Stimulated activated effector memory CD8-positive, alpha-beta T cell treated with anti-CD3 and anti-CD28 coated beads, Interleukin-12 subunit alpha, Interleukin-12 subunit beta, amount 100 ng/mL, for 72 hours (primary cell): ENCODE measurements around the gene RGL4.

Experiments
- ATAC-seq: fragments of 150-1000 bp; cut with Tn5 transposase; 2 replicates; pipeline ENCODE4 v1.10.0; 2021
- DNase-seq, 2 donors: peaks; one replicate each; pipeline ENCODE4 v3.0.0; 2021 to 2022; ENCODE audit warnings: low spot score in 2 of 2
- H3K27ac Mint-ChIP-seq: one replicate; pipeline ENCODE4 v1.8.0; 2022; ENCODE audit warnings: mild to moderate bottlenecking, mixed read lengths
- H3K36me3 Mint-ChIP-seq: one replicate; pipeline ENCODE4 v1.8.0; 2022; ENCODE audit warnings: mild to moderate bottlenecking, mixed read lengths
- H3K4me1 Mint-ChIP-seq: one replicate; pipeline ENCODE4 v1.8.0; 2022; ENCODE audit warnings: mixed read lengths
- H3K4me3 Mint-ChIP-seq: one replicate; pipeline ENCODE4 v1.8.0; 2022; ENCODE audit warnings: mild to moderate bottlenecking, mixed read lengths
- H3K9me3 Mint-ChIP-seq: one replicate; pipeline ENCODE4 v1.8.0; 2022; ENCODE audit warnings: mixed read lengths

RGL4 gene

DNA sequence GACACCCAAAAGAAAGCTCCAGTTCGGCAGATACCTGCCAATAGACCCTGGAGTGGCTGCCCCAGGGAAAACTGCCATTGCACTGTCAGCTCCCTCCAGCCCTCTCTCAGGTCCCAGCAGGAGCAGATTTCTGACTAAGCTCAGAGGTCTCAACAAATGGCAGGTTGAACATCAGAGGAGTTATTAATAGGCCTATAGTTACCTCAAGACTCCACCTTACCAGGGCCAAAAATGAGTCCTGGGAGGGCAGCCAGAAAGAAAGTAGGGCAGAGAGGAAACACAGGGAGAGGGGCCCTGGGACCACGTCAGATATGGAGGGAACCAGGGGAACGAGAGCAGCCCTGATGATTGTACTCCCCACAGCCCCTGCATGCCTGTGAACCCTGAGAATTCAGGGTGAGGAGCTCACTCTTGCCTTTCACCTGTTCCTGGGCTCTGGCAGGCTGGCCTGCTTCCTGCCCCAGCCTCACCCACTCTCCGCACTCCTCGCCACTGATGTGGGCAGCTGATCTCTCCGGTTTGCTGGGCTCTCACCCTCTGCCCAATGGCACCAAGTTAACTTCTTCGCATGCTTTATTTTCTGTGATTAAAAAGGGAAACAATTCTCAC is 4.3 kb upstream of the RGL4 start:
- no peak for DNase-seq
- Mint-ChIP-seq H3K4me3 (no peak overlapping the region), H3K36me3 (peaks cover 11% of the 10 kb centered on the region), H3K9me3 (no peaks in the 10 kb centered on the region), H3K27ac (peak overlapping the region; percentile 81), H3K4me1 (no peaks in the 10 kb centered on the region)
- ATAC-seq, result no peak

DNA sequence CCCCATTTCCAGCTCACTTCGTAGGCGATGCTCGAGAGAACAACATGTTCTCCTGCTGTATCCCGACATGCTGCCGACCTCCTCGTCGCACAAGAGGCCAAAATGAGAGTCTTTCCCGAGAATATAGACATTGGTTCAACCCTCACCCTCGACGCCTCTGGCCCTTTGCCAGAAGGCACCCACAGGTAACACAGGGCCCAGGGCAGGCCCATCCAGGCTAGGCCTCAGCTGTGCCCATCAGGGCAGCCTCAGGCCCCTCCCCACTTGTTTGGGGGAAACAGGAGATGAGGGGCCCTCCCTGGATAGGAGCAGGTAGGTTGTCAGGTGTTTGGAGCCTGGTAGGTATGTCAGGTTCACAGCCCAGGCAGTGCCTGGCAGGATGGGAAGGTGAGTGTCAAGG is 2.7 kb upstream of the RGL4 start:
- no peak for DNase-seq
- no peak for ATAC-seq

DNA sequence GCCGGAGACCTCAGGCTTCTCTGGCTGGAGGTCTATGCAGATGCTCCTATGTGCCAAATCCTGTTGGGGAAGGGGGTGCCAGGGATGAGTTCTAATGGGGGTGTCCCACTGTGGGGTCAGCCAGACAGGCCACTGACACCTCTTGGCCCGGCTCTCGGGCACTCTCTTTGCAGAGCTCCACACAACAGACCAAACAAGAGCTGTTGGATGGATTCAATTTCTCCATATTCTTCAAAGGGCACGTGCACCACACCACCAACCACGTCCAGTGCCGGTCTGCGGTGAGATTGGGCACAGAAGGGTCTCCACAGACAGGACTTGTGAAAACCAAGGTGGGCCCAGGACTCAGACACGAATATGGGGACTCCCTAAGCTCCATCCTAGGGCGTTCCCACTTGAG is 2.2 kb upstream of the RGL4 start:
- H3K4me3 Mint-ChIP-seq, result no peak overlapping the region
- H3K4me1 Mint-ChIP-seq, result no peaks in the 10 kb centered on the region
- no peaks in the 10 kb centered on the region for H3K36me3 Mint-ChIP-seq
- H3K27ac Mint-ChIP-seq, result no peak overlapping the region
- no peaks in the 10 kb centered on the region for H3K9me3 Mint-ChIP-seq
- DNase-seq (no peak), ATAC-seq (no peak)

More for the DNA sequence above, 2.7 kb upstream of the RGL4 start:
- H3K36me3 Mint-ChIP-seq, result no peaks in the 10 kb centered on the region
- no peak overlapping the region for H3K4me3 Mint-ChIP-seq
- H3K4me1 Mint-ChIP-seq, result no peaks in the 10 kb centered on the region
- no peaks in the 10 kb centered on the region for H3K9me3 Mint-ChIP-seq
- no peak overlapping the region for H3K27ac Mint-ChIP-seq

DNA sequence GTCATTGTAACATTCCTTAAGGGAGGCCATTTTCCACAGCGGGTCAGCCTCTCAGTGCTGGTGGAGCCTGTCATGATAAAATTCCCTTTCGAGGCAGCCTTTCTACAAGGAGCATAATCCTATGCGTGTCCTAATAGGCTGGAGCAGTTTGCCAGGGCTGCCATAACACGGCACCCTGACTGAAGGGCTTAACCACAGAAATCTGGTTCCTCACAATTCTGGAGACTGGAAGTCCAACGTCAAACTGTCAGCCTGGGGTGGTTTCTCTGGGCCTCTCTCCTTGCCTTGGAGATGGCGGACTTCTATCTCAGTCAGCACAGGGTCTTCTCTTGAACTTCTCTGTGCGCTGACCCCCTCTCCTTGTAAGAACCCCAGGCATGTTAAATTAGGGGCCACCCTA is 1.4 kb upstream of the RGL4 start:
- DNase-seq (no peak), ATAC-seq (no peak)
- Mint-ChIP-seq H3K9me3 (no peaks in the 10 kb centered on the region), H3K27ac (no peak overlapping the region), H3K4me3 (no peak overlapping the region), H3K36me3 (no peaks in the 10 kb centered on the region), H3K4me1 (no peaks in the 10 kb centered on the region)

DNA sequence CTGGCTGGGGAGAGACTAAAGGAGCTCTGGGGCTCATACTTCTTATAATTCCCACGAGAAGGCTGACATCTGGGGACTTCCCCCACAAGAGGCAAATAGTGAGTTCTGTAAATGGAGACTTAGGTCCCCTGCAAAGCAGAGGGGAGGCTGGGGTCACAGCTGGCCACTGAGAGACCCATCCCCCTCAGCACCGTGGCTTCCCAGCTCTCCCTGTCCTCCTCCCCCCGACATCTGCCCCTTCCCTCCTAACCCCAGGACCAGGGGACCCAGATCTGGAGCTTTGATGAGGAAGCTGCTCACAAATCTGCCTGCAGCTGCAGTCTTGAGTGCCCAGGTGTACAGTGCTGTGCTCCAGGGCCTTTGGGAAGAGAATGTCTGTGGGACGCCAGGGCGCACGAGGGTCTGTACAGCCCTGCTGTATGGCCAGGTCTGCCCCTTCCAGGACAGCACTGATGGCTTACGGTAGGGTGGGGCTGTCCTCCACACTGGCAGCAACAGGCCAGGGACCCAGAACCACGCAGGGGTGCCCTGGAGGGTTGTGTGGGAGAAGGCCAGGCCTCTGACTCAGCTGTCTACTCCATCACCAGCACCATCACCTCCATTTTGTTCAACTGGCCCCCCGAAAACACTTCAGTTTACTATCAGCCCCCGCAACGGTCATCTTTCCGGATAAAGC is 1.1 kb downstream of the RGL4 start:
- ATAC-seq, result no peak
- H3K27ac Mint-ChIP-seq, result peak overlapping the region; percentile 43

DNA sequence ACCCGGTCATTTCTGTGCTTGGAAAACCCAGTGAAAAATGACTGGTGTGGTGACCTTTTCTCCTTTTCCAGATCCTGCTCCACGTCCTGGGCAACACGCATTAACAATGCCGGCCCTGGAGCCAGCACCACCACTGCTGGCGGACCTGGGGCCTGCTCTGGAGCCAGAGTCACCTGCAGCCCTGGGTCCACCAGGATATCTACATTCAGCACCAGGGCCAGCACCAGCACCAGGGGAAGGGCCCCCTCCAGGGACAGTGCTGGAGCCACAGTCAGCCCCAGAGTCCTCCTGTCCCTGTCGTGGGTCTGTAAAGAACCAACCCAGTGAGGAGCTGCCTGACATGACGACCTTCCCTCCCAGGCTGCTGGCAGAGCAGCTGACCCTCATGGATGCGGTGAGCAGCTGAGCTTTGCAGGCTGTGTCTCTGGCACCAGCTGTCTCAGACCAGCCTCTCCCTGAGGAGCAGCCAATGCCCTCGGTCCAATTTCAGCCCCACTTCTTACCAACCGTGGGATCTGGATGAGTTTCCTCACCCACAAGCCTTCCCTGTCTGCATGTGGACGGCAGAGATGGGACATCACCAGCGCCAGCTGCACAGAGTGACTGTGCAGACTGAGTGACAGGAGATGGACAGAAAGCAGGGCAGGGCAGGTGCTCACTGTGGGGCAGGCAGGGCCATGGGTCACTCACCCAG is 1.9 kb downstream of the RGL4 start:
- Mint-ChIP-seq H3K36me3 (no peaks in the 10 kb centered on the region), H3K4me3 (no peak overlapping the region), H3K4me1 (peaks cover 32% of the 10 kb centered on the region), H3K9me3 (no peaks in the 10 kb centered on the region), H3K27ac (peak overlapping the region; percentile 77)
- DNase-seq, result no peak
- no peak for ATAC-seq

More for the DNA sequence above, 1.1 kb downstream of the RGL4 start:
- no peak for DNase-seq
- Mint-ChIP-seq H3K4me1 (peaks cover 24% of the 10 kb centered on the region), H3K4me3 (no peak overlapping the region), H3K9me3 (no peaks in the 10 kb centered on the region), H3K36me3 (no peaks in the 10 kb centered on the region)

DNA sequence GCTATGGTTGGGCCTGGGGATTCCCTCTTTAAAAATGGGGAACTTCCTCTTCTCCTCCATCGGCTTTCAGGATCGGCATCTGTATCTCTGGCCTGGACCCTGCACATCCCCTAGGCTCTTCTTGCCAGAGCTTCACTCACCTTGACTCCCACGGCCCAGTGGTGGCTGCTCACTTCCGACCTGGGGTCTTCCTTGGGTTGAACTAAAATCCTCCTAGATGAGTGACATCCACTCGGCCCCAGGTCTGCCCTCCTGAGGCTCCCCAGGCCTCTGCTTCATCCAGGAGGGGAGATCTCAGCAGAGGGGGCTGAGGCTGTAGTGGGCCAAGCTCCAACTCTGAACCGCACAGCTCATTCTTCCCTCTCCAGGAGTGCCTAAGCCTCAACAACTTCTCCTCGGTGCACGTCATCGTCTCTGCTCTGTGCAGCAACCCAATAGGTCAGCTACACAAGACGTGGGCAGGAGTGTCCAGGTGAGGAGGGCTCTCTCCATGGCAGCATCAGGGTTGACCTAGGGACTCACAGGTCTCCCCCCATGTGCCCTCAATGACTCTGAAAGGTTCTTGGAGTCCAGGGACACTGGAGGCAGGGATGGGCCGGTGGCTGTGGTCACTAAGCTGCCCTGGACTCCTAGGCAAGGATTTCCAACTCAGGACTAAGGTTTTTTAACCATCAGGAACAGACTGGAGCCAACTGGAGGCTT is 3.3 kb downstream of the RGL4 start:
- H3K4me3 Mint-ChIP-seq, result no peak overlapping the region
- DNase-seq (no peak), ATAC-seq (no peak)
- H3K36me3 Mint-ChIP-seq, result peaks cover under 1% of the 10 kb centered on the region
- H3K27ac Mint-ChIP-seq, result peak overlapping the region; percentile 100
- H3K4me1 Mint-ChIP-seq, result peaks cover 35% of the 10 kb centered on the region
- no peaks in the 10 kb centered on the region for H3K9me3 Mint-ChIP-seq

DNA sequence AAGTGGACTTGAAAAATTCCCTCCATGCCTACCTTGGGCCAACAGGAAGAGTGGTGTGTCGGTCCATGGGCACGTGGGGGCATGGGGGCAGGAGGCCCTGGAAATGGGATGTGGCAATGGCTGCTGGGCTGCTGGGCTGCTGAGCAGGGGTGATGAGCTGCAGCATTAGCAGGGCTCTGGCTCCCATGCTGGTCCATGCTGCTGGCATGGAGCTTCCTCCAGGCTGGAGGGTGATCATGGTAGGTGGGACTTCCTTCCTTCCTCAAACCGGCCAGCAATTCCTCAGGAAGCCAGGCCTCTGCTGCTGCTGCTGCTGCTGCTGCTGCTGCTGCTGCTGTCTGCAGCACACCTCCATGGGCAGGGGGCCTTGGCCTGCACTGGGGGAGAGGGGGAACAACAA is 4.3 kb downstream of the RGL4 start:
- Mint-ChIP-seq H3K36me3 (peaks cover 10% of the 10 kb centered on the region), H3K27ac (peak overlapping the region; percentile 100), H3K4me1 (peaks cover 38% of the 10 kb centered on the region), H3K4me3 (peak overlapping the region; percentile 93), H3K9me3 (no peaks in the 10 kb centered on the region)
- ATAC-seq (no peak), DNase-seq (no peak)

DNA sequence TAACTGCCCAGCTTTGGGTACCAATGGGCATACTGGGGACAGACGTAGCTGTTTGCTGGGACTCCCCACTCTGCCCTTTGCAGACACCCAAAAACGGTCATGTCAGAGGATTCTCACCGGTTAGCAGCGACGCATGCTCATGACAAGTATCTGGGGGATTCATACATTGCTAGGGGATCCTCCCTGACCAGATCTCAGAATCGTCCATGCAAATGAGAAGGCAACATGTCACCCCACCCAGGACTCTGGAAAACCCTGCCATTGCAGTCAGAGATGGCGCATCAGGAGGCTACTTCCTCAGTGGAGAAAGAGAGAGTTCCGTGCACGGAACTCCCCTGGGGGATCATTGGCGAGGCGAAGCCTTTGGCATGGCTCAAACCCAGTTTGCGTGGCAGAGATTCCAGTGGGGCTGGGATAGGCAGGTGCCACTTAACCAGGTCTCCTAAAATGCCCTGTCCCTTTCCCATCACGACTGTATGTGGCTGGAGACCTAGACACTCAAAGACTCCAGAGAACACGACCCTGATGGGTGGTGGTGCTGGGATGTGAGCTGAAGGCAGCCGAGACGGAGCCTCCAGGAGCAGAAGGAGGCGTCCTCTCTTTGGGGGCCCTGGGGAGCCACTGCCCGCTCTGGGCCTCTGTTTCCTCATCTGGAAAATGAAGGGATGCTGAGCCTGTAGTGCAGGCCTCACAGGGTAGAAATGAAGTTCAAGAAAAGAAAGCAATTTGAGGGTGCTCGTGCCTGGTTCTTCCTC is 4.9 kb downstream of the RGL4 start:
- Mint-ChIP-seq H3K9me3 (no peaks in the 10 kb centered on the region), H3K4me1 (peaks cover 44% of the 10 kb centered on the region), H3K27ac (peak overlapping the region; percentile 100), H3K4me3 (peak overlapping the region; percentile 93), H3K36me3 (peaks cover 16% of the 10 kb centered on the region)
- DNase-seq (no peak), ATAC-seq (no peak)

DNA sequence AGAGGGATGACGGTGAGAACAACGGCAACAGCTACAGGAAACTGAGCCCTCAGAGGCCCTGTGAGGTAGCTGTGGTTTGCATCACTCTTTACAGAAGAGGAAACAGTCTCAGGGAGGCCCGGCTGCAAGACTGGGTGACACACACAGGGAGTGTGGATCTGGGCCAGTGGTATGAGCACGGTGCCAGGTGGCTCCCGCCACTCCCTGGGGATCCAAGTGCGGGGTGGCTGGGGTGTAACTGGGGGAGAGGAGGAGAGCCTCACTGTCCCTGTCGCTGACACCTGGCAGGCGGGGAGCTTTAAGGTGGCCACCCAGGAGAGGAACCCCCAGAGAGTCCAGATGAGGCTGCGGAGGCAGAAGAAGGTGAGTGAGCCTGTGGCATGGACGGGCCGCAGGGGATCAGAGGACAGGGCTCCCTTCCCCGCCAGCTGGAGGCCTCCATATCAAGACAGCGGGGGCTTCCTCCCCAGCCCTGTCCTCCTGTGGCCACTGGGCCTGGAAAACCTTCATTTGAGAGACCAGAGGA is 5.6 kb downstream of the RGL4 start:
- H3K36me3 Mint-ChIP-seq, result peaks cover 21% of the 10 kb centered on the region

DNA sequence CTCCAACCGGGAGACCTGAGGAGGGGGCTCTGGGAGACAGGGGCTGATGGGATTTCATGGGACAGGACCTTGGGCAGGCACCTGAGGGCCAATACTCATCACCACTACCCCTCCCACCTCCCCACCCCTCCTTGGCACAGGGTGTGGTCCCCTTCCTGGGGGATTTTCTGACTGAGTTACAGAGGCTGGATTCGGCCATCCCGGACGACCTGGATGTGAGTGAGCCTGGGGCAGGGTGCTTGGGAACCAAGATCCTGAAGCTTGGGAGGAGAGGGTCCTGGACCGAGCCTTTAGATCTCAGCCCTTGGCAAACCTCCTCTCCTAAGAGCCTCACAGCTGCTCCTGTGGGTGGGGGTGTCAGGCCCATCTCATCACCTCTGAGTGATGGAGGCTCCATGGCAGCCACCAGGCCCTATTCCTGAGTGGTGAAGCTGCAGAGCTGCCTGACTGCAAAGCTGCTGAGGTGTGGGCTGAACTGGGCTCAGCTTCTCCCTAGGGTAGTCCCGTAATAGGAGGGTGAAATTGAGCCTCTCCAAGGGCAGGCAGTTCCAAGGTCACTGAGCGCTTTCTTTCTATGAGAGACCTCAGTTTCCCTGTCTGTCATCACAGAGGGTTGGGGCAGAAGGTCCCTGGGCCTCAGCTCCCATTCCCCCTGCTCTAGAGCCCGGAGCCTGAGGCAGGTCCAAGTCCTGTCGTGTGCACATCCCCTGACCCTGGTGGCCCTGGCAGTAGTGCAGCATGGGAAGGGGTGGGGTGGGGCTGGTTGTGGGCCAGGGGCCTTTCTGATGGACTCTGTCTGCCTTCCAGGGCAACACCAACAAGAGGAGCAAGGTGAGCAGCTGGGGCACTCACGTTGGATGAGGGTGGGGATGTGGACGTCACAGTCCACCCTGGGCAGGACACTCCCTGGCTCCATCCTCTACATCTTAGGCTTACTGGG is 6.5 kb downstream of the RGL4 start:
- Mint-ChIP-seq H3K27ac (peak overlapping the region; percentile 100), H3K9me3 (no peaks in the 10 kb centered on the region), H3K4me3 (peak overlapping the region; percentile 93), H3K4me1 (peaks cover 57% of the 10 kb centered on the region), H3K36me3 (peaks cover 30% of the 10 kb centered on the region)
- ATAC-seq, result no peak
- DNase-seq, result no peak

More for the DNA sequence above, 5.6 kb downstream of the RGL4 start:
- ATAC-seq, result peak; percentile 100
- Mint-ChIP-seq H3K27ac (peak overlapping the region; percentile 100), H3K4me3 (peak overlapping the region; percentile 93), H3K4me1 (peaks cover 48% of the 10 kb centered on the region), H3K9me3 (no peaks in the 10 kb centered on the region)
- peak; percentile 51 to 82 for DNase-seq

DNA sequence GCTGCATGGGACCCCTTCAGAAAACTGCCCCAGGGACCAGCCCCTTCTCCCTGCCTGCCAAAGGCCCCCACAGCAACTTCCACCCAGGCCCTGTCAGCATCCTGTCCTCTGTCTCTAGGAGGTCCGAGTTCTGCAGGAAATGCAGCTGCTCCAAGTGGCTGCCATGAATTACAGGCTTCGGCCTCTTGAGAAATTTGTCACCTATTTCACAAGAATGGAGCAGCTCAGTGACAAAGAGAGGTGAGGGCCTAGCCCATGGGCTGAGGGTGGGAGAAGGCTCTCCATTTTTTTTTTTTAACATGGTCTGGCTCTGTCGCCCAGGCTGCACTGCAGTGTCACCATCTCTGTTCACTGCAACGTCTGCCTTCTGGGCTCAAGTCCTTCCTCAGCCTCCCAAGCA is 7.3 kb downstream of the RGL4 start:
- Mint-ChIP-seq H3K9me3 (no peaks in the 10 kb centered on the region), H3K4me1 (peaks cover 64% of the 10 kb centered on the region), H3K4me3 (peak overlapping the region; percentile 6), H3K27ac (peak overlapping the region; percentile 45), H3K36me3 (peaks cover 38% of the 10 kb centered on the region)
- no peak for DNase-seq
- no peak for ATAC-seq

DNA sequence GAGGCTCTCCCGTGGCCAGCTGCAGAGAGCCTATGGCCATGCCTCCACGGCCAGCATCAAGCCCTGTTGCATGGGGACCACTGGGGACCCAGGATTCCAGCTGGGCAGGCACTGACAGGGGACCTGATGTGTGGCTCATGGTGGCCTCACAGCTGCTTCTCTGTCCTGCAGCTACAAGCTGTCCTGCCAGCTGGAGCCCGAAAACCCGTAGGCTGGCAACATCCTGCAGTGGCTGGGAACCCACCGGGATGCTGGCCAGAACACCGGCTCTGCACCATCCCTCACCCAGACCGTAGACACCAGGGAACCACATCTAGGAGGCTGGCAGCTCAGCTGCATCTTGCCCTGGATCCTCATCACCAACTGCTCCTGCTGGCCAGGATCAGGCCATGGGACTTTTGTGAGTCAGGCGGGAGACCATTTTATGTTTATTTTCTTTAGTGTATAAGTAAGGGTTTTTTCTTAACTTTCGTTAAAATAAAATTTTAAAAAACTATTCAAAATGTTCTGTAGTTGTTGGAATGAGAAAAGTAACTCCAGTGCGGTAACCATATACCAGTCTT is 7.9 kb downstream of the RGL4 start:
- H3K4me1 Mint-ChIP-seq, result peaks cover 70% of the 10 kb centered on the region

More for the DNA sequence above, 7.9 kb downstream of the RGL4 start:
- no peak for ATAC-seq
- Mint-ChIP-seq H3K9me3 (no peaks in the 10 kb centered on the region), H3K4me3 (no peak overlapping the region), H3K27ac (peak overlapping the region; percentile 45), H3K36me3 (peaks cover 45% of the 10 kb centered on the region)
- DNase-seq, result no peak
